Measurements from ENCODE around the gene MLPH.
"Not testable (repeated sequence)": the region's sequence is repeated elsewhere in the genome, so short reads cannot be mapped to it uniquely, and the experiment has no call there.

The MLPH gene

GRCh38 chr2:237466211-237466610 lies 20.8 kb upstream of the MLPH start:
- CTCF ChIA-PET = interaction anchor here (1.0 to 1.4 kb wide), 3 partner anchors 10 to 106 kb away, joined by 3 to 4 read pairs (median 3); no protein-coding TSS in a partner anchor
- no peaks in the 10 kb centered on the region for H3K36me3 Mint-ChIP-seq
- no peak overlapping the region for H3K27ac Mint-ChIP-seq
- no peaks in the 10 kb centered on the region for H3K4me1 Mint-ChIP-seq
- H3K9me3 Mint-ChIP-seq = no peaks in the 10 kb centered on the region
- DNase-seq = no peak
- H3K27me3 Mint-ChIP-seq = peaks cover 3% of the 10 kb centered on the region
- no peak overlapping the region for H3K4me3 Mint-ChIP-seq

- Mint-ChIP-seq H3K4me1 (no peaks in the 10 kb centered on the region), H3K27ac (no peak overlapping the region), H3K27me3 (no peaks in the 10 kb centered on the region), H3K9me3 (no peaks in the 10 kb centered on the region), H3K4me3 (no peak overlapping the region), H3K36me3 (no peaks in the 10 kb centered on the region)
- DNase-seq = no peak
- CTCF ChIA-PET = interaction anchor here (0.7 to 4.5 kb wide), 2 partner anchors 47 to 708 kb away, joined by 3 to 55 read pairs; no protein-coding TSS in a partner anchor
Measured at GRCh38 chr2:237467447-237468179, 19.4 kb upstream of the MLPH start.

DNA sequence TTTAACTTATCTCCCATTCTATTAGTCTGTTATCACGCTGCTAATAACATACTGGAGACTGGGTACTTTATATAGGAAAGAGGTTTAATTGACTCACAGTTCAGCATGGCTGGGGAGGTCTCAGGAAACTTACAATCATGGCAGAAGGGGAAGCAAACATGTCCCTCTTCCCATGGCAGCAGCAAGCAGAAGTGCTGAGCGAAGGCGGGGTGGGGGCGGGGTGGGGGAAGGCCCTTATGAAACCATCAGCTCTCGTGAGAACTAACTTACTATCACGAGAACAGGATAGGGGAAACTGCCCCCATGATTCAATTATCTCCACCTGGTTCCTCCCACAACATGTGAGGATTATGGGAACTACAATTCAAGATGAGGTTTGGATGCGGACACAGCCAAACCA lies 17.6 kb upstream of the MLPH start:
- H3K4me3 Mint-ChIP-seq = not testable (repeated sequence)

GRCh38 chr2:237469849-237470248 lies 17.2 kb upstream of the MLPH start:
- Mint-ChIP-seq H3K36me3 (no peaks in the 10 kb centered on the region), H3K4me1 (peaks cover 7% of the 10 kb centered on the region), H3K9me3 (no peaks in the 10 kb centered on the region), H3K27me3 (peaks cover 5% of the 10 kb centered on the region), H3K4me3 (no peak overlapping the region), H3K27ac (no peak overlapping the region)
- CTCF ChIA-PET = interaction anchor here (0.8 to 4.5 kb wide), 5 partner anchors 24 to 316 kb away, joined by 3 to 55 read pairs (median 4); no protein-coding TSS in a partner anchor
- DNase-seq = no peak

More for the DNA sequence above, 17.6 kb upstream of the MLPH start:
- H3K27ac Mint-ChIP-seq, H3K27me3 Mint-ChIP-seq, H3K4me1 Mint-ChIP-seq, H3K36me3 Mint-ChIP-seq, H3K9me3 Mint-ChIP-seq, DNase-seq: not testable (repeated sequence)
- CTCF ChIA-PET = interaction anchor here (1.1 to 4.5 kb wide), 2 partner anchors 41 to 48 kb away, joined by 4 to 55 read pairs; no protein-coding TSS in a partner anchor

DNA sequence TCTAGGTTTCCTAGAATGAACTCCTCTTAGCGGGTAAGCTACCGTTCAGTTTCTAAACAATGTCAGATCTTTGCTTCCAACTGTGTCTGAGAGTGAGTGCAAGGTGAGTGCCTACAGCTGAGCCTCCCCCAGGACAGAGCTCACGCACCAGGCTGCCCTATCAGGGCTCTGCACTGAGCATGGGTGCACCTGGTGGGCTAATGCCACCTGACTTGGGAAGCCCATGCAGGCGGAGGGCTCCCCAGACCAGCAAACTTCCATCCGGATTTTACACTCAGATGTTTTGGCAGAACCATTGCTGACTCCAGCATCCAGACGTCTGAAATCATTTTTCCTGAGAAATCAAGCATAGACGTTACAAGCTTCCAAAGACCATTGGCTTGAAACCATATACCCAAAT lies 16.1 kb upstream of the MLPH start:
- H3K4me1 Mint-ChIP-seq = peaks cover 11% of the 10 kb centered on the region
- H3K36me3 Mint-ChIP-seq = no peaks in the 10 kb centered on the region
- no peak overlapping the region for H3K27ac Mint-ChIP-seq
- peaks cover 9% of the 10 kb centered on the region for H3K27me3 Mint-ChIP-seq
- CTCF ChIA-PET = interaction anchor here (0.6 to 4.5 kb wide), 10 partner anchors 12 to 317 kb away, joined by 3 to 55 read pairs (median 4); no protein-coding TSS in a partner anchor
- no peak for DNase-seq
- no peaks in the 10 kb centered on the region for H3K9me3 Mint-ChIP-seq
- H3K4me3 Mint-ChIP-seq = no peak overlapping the region

GRCh38 chr2:237471438-237472186 lies 15.4 kb upstream of the MLPH start:
- Mint-ChIP-seq H3K27ac (no peak overlapping the region), H3K4me3 (no peak overlapping the region)

DNA sequence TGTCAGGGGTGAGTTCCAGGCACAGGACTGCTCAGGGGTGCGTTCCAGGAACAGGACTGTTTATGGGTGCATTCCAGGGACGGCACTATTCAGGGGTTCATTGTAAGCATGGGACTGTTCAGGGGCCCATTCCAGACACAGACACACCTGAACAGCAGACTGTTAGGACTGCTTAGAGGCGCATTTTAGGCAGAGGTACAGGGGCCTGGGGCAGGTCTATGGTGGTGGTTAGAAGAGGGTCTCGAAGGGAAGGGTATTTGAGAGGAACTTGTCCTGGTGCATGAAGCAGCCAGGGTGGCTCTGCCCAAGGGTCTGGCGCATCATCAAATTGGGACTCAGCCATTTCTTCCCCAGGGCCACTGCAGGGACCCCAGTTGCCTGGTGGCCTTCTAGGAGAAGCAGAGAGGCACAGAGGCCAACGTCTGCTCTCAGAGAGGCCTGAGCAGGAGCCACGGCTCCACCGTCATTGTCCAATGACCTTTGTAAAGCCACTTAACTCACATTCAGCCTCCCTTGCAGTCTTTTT lies 14.8 kb upstream of the MLPH start:
- H3K9me3 Mint-ChIP-seq = no peaks in the 10 kb centered on the region
- peaks cover 20% of the 10 kb centered on the region for H3K27me3 Mint-ChIP-seq
- DNase-seq = no peak
- H3K36me3 Mint-ChIP-seq = no peaks in the 10 kb centered on the region
- CTCF ChIA-PET = interaction anchor here (1.2 to 4.5 kb wide), 4 partner anchors 30 to 51 kb away, joined by 5 to 55 read pairs (median 7); no protein-coding TSS in a partner anchor
- peaks cover 13% of the 10 kb centered on the region for H3K4me1 Mint-ChIP-seq
- no peak overlapping the region for H3K27ac Mint-ChIP-seq
- H3K4me3 Mint-ChIP-seq = no peak overlapping the region

More at GRCh38 chr2:237471438-237472186, 15.4 kb upstream of the MLPH start:
- CTCF ChIA-PET = interaction anchor here (0.9 to 4.5 kb wide), 6 partner anchors 13 to 51 kb away, joined by 3 to 55 read pairs (median 5); no protein-coding TSS in a partner anchor
- Mint-ChIP-seq H3K4me1 (peaks cover 13% of the 10 kb centered on the region), H3K27me3 (peaks cover 16% of the 10 kb centered on the region), H3K9me3 (no peaks in the 10 kb centered on the region), H3K36me3 (no peaks in the 10 kb centered on the region)
- DNase-seq = peak; percentile 51

DNA sequence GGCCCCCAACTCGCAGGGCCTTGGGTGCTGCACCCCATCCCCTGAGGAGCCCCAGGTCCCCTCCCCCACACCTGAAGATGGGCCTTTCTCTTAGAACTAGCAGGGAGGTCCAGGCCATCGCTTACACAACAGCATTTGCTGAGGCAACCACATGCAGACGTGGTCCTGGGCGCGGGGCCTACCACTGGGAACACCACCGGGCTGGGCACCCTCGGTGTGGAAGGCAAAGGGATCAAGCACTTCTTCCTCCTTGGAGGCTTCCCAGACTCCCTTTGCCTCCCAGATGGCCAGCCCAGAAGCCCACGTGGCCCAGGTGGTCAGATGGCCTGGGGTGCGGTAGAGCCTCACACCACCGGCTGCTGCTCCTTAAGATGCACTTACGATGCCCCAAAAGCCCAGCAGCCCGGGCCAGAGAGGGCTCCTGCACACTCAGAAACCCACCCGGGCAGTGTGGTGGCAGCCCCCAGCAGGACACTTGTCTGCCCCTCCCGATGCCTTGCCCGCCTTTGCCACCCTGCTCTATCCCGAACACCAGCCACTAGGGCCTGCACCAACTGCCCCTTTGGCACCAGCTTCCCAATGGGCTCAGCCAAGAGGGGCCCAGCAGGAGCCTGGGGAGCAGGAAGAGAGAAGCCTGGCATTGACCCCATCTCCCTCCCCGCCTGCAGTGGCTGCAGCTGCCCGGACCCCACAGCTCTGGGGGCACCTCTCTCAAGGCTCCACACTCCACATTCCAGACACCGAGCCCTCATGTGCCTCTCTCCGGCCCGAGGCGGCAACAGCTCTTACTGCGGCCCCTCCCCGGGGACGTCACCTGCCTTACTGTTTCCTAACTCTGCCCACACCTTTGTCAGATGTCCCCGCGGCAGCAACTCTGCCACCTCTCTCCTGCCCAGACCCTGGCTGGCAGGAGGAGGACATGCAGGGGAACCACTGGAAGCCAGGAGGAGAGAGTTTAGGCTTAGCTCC lies 13.9 kb upstream of the MLPH start:
- CTCF ChIA-PET = interaction anchor here (0.9 to 3.8 kb wide), 5 partner anchors 14 to 351 kb away, joined by 3 to 110 read pairs (median 4); no protein-coding TSS in a partner anchor

DNA sequence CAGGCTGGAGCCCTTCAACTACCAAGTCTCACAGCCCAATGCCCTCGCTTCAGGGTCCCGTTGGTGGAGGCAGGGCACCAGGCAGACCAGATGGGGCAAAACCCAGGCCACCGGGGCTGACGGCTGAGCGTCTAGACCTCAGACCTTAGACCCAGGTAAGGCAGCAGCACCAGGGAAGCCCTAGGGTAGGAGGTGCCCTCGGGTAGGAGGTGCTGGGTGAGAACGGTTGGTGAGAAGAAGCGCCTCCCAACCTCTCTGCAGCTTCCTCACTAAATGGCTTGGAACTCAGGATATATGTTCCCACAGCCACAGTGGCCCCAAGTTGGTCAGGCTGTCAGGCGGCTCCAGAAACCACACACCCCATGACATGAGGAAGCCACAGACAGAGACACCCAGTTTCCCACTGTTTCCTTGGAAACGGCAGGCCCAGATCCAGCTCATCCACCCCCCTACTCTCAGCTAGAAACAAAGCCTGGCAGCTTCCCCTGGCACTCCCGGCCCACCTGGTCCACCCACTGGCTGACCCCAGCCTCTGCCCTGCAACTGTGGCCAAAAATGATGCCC lies 13.1 kb upstream of the MLPH start:
- peak overlapping the region; percentile 76 for H3K4me3 Mint-ChIP-seq
- H3K27ac Mint-ChIP-seq = no peak overlapping the region
- no peaks in the 10 kb centered on the region for H3K36me3 Mint-ChIP-seq
- H3K27me3 Mint-ChIP-seq = peaks cover 27% of the 10 kb centered on the region
- H3K4me1 Mint-ChIP-seq = peaks cover 13% of the 10 kb centered on the region
- H3K9me3 Mint-ChIP-seq = no peaks in the 10 kb centered on the region
- DNase-seq = no peak
- CTCF ChIA-PET = interaction anchor here (0.8 to 3.8 kb wide), 7 partner anchors 9 to 352 kb away, joined by 3 to 110 read pairs (median 4); no protein-coding TSS in a partner anchor

More for the DNA sequence above, 13.9 kb upstream of the MLPH start:
- H3K4me3 Mint-ChIP-seq = no peak overlapping the region
- peaks cover 27% of the 10 kb centered on the region for H3K27me3 Mint-ChIP-seq
- H3K27ac Mint-ChIP-seq = no peak overlapping the region
- no peaks in the 10 kb centered on the region for H3K36me3 Mint-ChIP-seq
- H3K4me1 Mint-ChIP-seq = peaks cover 13% of the 10 kb centered on the region
- no peaks in the 10 kb centered on the region for H3K9me3 Mint-ChIP-seq
- no peak for DNase-seq

- peak overlapping the region; percentile 76 for H3K4me3 Mint-ChIP-seq
- peaks cover 27% of the 10 kb centered on the region for H3K27me3 Mint-ChIP-seq
Measured at GRCh38 chr2:237474442-237474911, 12.6 kb upstream of the MLPH start.

DNA sequence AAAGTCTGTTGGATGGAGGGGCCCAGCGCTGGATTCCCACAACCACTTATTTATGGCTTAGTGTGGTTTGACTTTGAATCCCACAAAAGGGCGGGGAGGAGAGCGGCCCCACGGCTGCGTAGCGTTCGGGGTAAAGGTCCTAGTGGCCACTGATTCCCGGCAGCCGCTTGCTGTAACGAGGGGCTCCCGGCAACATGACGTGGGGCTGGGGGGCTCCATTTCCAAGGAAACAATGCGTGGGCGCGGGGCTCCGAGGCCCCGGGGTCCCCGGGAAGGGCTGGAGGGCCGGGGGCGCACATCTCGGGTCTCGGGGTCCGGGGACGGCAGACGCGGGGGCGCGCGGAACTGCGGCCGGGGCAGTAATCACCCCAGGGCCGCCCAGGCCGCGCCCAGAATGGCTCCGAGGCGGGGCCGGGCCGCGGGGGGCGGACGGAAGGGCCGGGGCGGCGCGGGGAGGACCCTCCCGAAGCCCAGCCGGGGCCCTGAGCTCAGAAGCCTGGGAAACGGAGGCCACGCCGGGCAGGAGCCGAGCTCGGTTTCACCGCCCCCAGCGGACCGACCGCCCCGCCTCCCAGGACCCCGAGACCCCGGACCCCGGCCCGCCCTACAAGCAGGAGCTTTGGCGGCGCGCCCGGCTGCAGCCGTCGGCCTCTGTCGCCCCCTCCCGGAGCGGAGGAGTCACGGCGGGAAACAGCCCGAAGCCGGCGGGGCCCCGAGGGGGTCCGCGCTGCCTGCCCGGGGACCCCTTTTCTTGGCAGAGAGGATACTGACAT lies 11.9 kb upstream of the MLPH start:
- H3K27ac Mint-ChIP-seq = peak overlapping the region; percentile 76
- no peaks in the 10 kb centered on the region for H3K9me3 Mint-ChIP-seq
- H3K27me3 Mint-ChIP-seq = peaks cover 28% of the 10 kb centered on the region
- H3K4me3 Mint-ChIP-seq = peak overlapping the region; percentile 76
- H3K36me3 Mint-ChIP-seq = no peaks in the 10 kb centered on the region
- CTCF ChIA-PET = interaction anchor here (0.7 to 3.8 kb wide), 11 partner anchors 7 to 388 kb away, joined by 3 to 110 read pairs (median 4); no protein-coding TSS in a partner anchor
- H3K4me1 Mint-ChIP-seq = peaks cover 13% of the 10 kb centered on the region
- peak; percentile 79 for DNase-seq

More at GRCh38 chr2:237474442-237474911, 12.6 kb upstream of the MLPH start:
- H3K4me1 Mint-ChIP-seq = peaks cover 13% of the 10 kb centered on the region
- H3K27ac Mint-ChIP-seq = peak overlapping the region; percentile 76
- CTCF ChIA-PET = interaction anchor here (0.8 to 3.8 kb wide), 4 partner anchors 8 to 320 kb away, joined by 3 to 110 read pairs (median 4); no protein-coding TSS in a partner anchor
- no peaks in the 10 kb centered on the region for H3K9me3 Mint-ChIP-seq
- H3K36me3 Mint-ChIP-seq = no peaks in the 10 kb centered on the region
- no peak for DNase-seq

DNA sequence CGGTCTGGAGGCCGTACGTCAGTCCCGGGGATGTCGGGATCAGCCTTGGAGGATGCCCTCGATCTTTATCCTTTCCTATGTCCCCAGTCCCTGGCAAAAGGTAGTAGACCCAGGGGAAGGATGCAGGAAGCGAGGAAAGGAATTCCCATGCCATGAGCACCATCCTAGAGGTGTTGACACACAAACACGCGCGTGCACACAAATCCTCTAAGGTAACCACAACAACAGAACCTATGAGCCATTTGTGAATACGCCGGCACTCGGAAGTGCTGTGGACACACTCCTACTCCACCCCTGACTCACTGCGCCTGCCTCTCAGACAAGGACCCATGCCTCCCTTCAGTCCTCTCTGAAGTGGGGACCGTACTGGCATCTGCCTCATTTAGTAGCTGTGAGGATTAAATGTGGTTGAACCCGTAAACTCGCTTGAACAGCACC lies 11.3 kb upstream of the MLPH start:
- H3K27me3 Mint-ChIP-seq = peaks cover 33% of the 10 kb centered on the region
- H3K9me3 Mint-ChIP-seq = no peaks in the 10 kb centered on the region
- H3K4me1 Mint-ChIP-seq = peaks cover 13% of the 10 kb centered on the region
- no peak overlapping the region for H3K27ac Mint-ChIP-seq
- peak overlapping the region; percentile 70 for H3K4me3 Mint-ChIP-seq
- CTCF ChIA-PET = interaction anchor here (0.6 to 3.8 kb wide), 17 partner anchors 9 to 389 kb away, joined by 3 to 110 read pairs (median 4); no protein-coding TSS in a partner anchor
- peak; percentile 54 for DNase-seq
- H3K36me3 Mint-ChIP-seq = no peaks in the 10 kb centered on the region
